Upper lobe of left lung (tissue), 6 donors: ENCODE data around the gene STMP1. TPM values are rescaled to one million over a fixed set of nuclear protein-coding genes. Genes with fewer than 3 reads are reported as not detected.

Experiments
- ATAC-seq, 2 donors: fragments of 200-7000 bp; cut with Tn5 transposase; one replicate each; pipeline ENCODE4 v1.9.1; 2022; ENCODE audit warnings: mild to moderate bottlenecking in 2 of 2, moderate library complexity in 2 of 2; ENCODE audit not compliant: low FRiP score in 2 of 2
- DNase-seq, 2 donors: peaks; one replicate each; pipeline ENCODE4 v3.0.0-alpha.2; 2019 to 2020
- H3K27ac ChIP-seq, 4 donors: fragments of 200-600 bp; sonication (generic); one replicate each; pipeline ENCODE4 v1.5.1; 2016 to 2019
- H3K27me3 ChIP-seq, 4 donors: fragments of 200-600 bp; sonication (generic); one replicate each; pipeline ENCODE4 v1.5.1; 2017 to 2019
- H3K36me3 ChIP-seq, 4 donors: fragments of 200-600 bp; sonication (generic); one replicate each; pipeline ENCODE4 v1.5.1; 2016 to 2019
- H3K4me1 ChIP-seq, 4 donors: fragments of 200-600 bp; sonication (generic); one replicate each; pipeline ENCODE4 v1.5.1; 2018 to 2019
- H3K4me3 ChIP-seq, 4 donors: fragments of 200-600 bp; sonication (generic); one replicate each; pipeline ENCODE4 v1.5.1; 2017 to 2019; ENCODE audit warnings: mild to moderate bottlenecking in 2 of 4, moderate library complexity in 1 of 4
- H3K9me3 ChIP-seq, 4 donors: fragments of 200-600 bp; sonication (generic); one replicate each; pipeline ENCODE4 v1.5.1; 2018 to 2019
- CTCF ChIP-seq, 6 experiments: fragments of 450-650 bp in 4 of 6; fragments of 200-600 bp in 2 of 6; sonication (generic) in 2 of 6; IDR thresholded peaks; one replicate each; pipeline ENCODE4 v1.5.1; 2016 to 2019; ENCODE audit warnings: antibody characterized with exemption in 6 of 6
- EP300 ChIP-seq, 4 donors: sonication (generic); formaldehyde crosslinking; IDR thresholded peaks; one replicate each; pipeline ENCODE4 v1.5.1; 2017; ENCODE audit warnings: antibody characterized with exemption in 4 of 4, control low read depth in 2 of 4
- POLR2A ChIP-seq, 4 donors: fragments of 450-650 bp; IDR thresholded peaks; one replicate each; pipeline ENCODE4 v1.5.1; 2016 to 2017; ENCODE audit warnings: antibody characterized with exemption in 4 of 4, mild to moderate bottlenecking in 2 of 4
- POLR2AphosphoS5 ChIP-seq, 2 donors: sonication (generic); formaldehyde crosslinking; IDR thresholded peaks; one replicate each; pipeline ENCODE4 v1.5.1; 2017; ENCODE audit warnings: antibody characterized with exemption in 2 of 2
- WGBS, 2 donors: methylation state at CpG; one replicate each; pipeline ENCODE4 v1.1.5; 2017 to 2018; 5-methylcytosine and 5-hydroxymethylcytosine counted together
- total RNA-seq, 6 donors: library from RNA; depleted of rRNA in 4 of 6; stranded (reverse); fragments of >200 nt in 4 of 6; gene quantifications; one replicate each; pipeline versions ENCODE4 v1.1.0 to v1.2.1, GENCODE V29; 2016 to 2021
- donor health status: DM: no; HTN: no; CAD: no; lungs with moderate emphysema.
- donor health status: DM: no; HTN: yes; CAD: no; lungs with severe emphysema.

Gene STMP1
- 10 to 100 TPM in 5 of 6 donors, 1 to 10 TPM in 1; 7.5 to 23.8 (median 20.4) TPM for total RNA-seq

GRCh38 chr7:135662373-135663114 is at the start of gene STMP1:
Gene STMP1 (plus strand): TSS chr7:135662514.
- TF ChIP-seq POLR2A (IDR thresholded peaks at IDR 0.05), result peak in 3 of 4 donors; percentile 89 to 96 (median 92)
- peak; percentile 96 to 98 for TF ChIP-seq POLR2AphosphoS5 (IDR thresholded peaks at IDR 0.05)
- peak; percentile 84 to 98 (median 96) for TF ChIP-seq CTCF (IDR thresholded peaks at IDR 0.05)
- peak in 1 of 4 donors; percentile 49 for TF ChIP-seq EP300 (IDR thresholded peaks at IDR 0.05)
- 0 to 1% methylated on average over 16 to 50 of the region's 60 CpGs for WGBS, 2 donors
- no peaks in the 10 kb centered on the region for H3K27me3 ChIP-seq
- H3K36me3 ChIP-seq, result peaks cover 0 to 3% (median 0%) of the 10 kb centered on the region in 4 donors
- ATAC-seq (peak; percentile 99), DNase-seq (peak; percentile 96 to 99)
- peaks cover 20 to 52% (median 24%) of the 10 kb centered on the region in 4 donors for H3K4me1 ChIP-seq
- no peaks in the 10 kb centered on the region for H3K9me3 ChIP-seq
- H3K4me3 ChIP-seq, result peak within 1 kb of the TSS; percentile 74 to 97 (median 92)
- H3K27ac ChIP-seq, result peak within 1 kb of the TSS; percentile 87 to 93 (median 90)

DNA sequence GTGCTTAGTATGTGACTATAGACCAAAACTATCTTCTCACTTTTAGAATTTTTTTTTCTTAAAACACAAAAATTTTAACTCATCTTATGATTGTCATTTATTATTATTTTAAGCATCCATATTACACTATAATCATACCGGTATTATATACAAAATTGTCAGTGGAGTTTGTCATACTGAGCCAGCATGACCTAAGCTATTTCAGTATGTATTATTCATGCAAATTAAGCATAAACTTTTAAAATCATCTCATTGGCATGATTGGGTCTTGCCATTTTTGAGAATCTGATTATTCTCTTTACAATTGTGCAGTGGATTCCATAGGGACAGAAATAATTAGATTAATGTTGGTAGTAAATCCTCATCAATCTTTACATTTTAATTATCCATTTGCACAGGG is 46.2 kb upstream of the STMP1 start:
- TF ChIP-seq CTCF (IDR thresholded peaks at IDR 0.05) (no peak), EP300 (IDR thresholded peaks at IDR 0.05) (no peak), POLR2A (IDR thresholded peaks at IDR 0.05) (no peak), POLR2AphosphoS5 (IDR thresholded peaks at IDR 0.05) (no peak)
- 98 to 100% methylated on average over 1 of the region's 1 CpG for WGBS, 2 donors
- Histone ChIP-seq H3K4me3 (no peak overlapping the region), H3K27me3 (no peaks in the 10 kb centered on the region), H3K4me1 (peaks cover 0 to 3% (median 0%) of the 10 kb centered on the region in 4 donors), H3K36me3 (peaks cover 12 to 67% (median 33%) of the 10 kb centered on the region in 4 donors), H3K27ac (no peak overlapping the region), H3K9me3 (no peaks in the 10 kb centered on the region)
- DNase-seq (no peak), ATAC-seq (no peak)

DNA sequence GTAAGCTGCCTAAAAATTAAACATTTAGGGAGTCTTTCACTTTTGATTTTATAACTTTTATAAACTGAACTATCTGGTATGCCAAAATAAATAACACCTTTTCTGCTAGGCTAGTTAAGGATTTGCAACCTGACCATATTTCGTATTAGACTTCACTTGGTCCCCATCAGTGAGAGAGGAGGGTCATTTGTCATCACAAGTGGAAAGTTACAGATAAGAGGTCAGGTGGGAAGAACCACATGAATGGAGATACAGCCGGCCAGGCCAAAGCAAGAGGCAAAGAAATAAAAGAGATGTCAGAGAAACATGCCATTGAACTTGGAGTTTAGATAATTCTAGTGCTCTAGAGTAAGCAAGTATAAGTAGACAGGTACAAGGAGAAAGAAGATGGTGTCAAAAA is 44.5 kb upstream of the STMP1 start:
- no peak for ATAC-seq
- Histone ChIP-seq H3K27me3 (no peaks in the 10 kb centered on the region), H3K4me1 (peaks cover 0 to 8% (median 0%) of the 10 kb centered on the region in 4 donors), H3K9me3 (no peaks in the 10 kb centered on the region), H3K4me3 (no peak overlapping the region), H3K36me3 (peaks cover 9 to 67% (median 32%) of the 10 kb centered on the region in 4 donors), H3K27ac (no peak overlapping the region)
- 86 to 89% methylated on average over 2 of the region's 2 CpGs for WGBS, 2 donors
- no peak for DNase-seq
- TF ChIP-seq POLR2A (IDR thresholded peaks at IDR 0.05) (no peak), EP300 (IDR thresholded peaks at IDR 0.05) (no peak), CTCF (IDR thresholded peaks at IDR 0.05) (no peak), POLR2AphosphoS5 (IDR thresholded peaks at IDR 0.05) (no peak)

DNA sequence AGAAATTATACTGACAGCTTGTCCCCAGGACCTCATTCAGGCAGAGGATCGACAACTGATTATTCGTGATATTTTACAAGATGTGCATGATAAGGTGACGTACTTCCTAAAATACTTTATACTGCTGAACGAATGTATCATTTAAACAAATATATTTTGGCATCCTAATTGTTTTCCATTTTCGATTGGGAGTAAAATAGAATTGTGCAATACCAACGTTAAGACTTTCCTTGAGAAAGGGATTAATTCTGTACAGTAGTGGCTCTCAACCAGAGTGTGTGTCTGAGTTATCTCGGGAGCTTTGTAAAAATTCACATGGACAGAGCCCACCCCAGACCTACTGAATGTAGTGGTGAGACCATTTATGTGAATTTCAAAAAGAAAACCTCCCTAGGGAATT is 43.8 kb upstream of the STMP1 start:
- no peak overlapping the region for H3K4me3 ChIP-seq
- H3K9me3 ChIP-seq, result no peaks in the 10 kb centered on the region
- no peak for TF ChIP-seq CTCF (IDR thresholded peaks at IDR 0.05)
- TF ChIP-seq POLR2AphosphoS5 (IDR thresholded peaks at IDR 0.05), result no peak
- TF ChIP-seq EP300 (IDR thresholded peaks at IDR 0.05), result no peak
- TF ChIP-seq POLR2A (IDR thresholded peaks at IDR 0.05), result no peak
- H3K27me3 ChIP-seq, result no peaks in the 10 kb centered on the region
- no peak overlapping the region for H3K27ac ChIP-seq
- ATAC-seq (no peak), DNase-seq (no peak)
- peaks cover 9 to 75% (median 32%) of the 10 kb centered on the region in 4 donors for H3K36me3 ChIP-seq
- WGBS, 2 donors, result 84 to 85% methylated on average over 7 of the region's 7 CpGs
- H3K4me1 ChIP-seq, result peaks cover 0 to 8% (median 0%) of the 10 kb centered on the region in 4 donors
